Osteocyte (in vitro differentiated cells): ENCODE data around the gene PTPRK. TPM values are rescaled to one million over a fixed set of nuclear protein-coding genes. Genes with fewer than 3 reads are reported as not detected.

Source experiments
- DNase-seq: peaks from one replicate; pipeline ENCODE4 v3.0.0; 2021; ENCODE audit warnings: mixed read lengths; ENCODE audit not compliant: unreplicated experiment; ENCODE audit errors: extremely low spot score
- H3K27ac Mint-ChIP-seq: one replicate; pipeline ENCODE4 v1.8.0; 2021; ENCODE audit warnings: mild to moderate bottlenecking, mixed read lengths; ENCODE audit not compliant: unreplicated experiment
- H3K27me3 Mint-ChIP-seq: one replicate; pipeline ENCODE4 v1.8.0; 2021; ENCODE audit warnings: mixed read lengths; ENCODE audit not compliant: unreplicated experiment
- H3K36me3 Mint-ChIP-seq: one replicate; pipeline ENCODE4 v1.8.0; 2021; ENCODE audit warnings: mixed read lengths; ENCODE audit not compliant: unreplicated experiment
- H3K4me1 Mint-ChIP-seq: one replicate; pipeline ENCODE4 v1.8.0; 2021; ENCODE audit warnings: mixed read lengths; ENCODE audit not compliant: unreplicated experiment
- H3K4me3 Mint-ChIP-seq: one replicate; pipeline ENCODE4 v1.8.0; 2021; ENCODE audit warnings: mild to moderate bottlenecking, moderate library complexity, mixed read lengths; ENCODE audit not compliant: unreplicated experiment
- H3K9me3 Mint-ChIP-seq: one replicate; pipeline ENCODE4 v1.8.0; 2021; ENCODE audit warnings: mixed read lengths; ENCODE audit not compliant: unreplicated experiment
- total RNA-seq: library from RNA; stranded (reverse); gene quantifications from 2 replicates; pipeline ENCODE4 v1.2.1, GENCODE V29; 2021
- TF ChIP-seq, protein P1 (sequence below): fragments of 200-600 bp; sonication (generic); IDR thresholded peaks from 2 replicates; pipeline ENCODE4 v1.5.0; 2021; ENCODE audit warnings: antibody characterized with exemption, mild to moderate bottlenecking, moderate library complexity

Gene PTPRK
- total RNA-seq, 1 donor from 2014 or later, result 130 TPM

DNA sequence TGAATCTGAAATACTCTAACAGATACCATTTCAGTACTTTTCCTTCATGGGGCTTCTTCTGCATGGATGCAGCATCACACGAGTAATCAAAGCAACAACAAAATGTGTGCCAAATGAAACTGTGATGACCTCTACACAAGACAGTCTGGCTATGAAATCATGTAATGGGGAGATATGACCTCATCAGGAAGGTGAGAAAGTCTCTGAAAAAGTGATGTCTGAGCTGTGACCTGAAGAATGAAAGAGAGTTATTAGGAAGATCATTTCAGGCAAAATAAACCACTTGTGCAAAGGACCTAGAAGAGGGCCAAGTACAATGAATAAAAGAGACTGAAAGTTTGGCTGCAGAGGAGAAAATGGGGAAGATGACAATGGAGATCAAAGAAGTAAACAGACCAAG lies 182.8 kb downstream of the PTPRK start:
- H3K9me3 Mint-ChIP-seq, result no peaks in the 10 kb centered on the region
- no peak overlapping the region for H3K27ac Mint-ChIP-seq
- no peak for DNase-seq
- H3K36me3 Mint-ChIP-seq, result peaks cover 2% of the 10 kb centered on the region
- TF ChIP-seq, protein P1, sequence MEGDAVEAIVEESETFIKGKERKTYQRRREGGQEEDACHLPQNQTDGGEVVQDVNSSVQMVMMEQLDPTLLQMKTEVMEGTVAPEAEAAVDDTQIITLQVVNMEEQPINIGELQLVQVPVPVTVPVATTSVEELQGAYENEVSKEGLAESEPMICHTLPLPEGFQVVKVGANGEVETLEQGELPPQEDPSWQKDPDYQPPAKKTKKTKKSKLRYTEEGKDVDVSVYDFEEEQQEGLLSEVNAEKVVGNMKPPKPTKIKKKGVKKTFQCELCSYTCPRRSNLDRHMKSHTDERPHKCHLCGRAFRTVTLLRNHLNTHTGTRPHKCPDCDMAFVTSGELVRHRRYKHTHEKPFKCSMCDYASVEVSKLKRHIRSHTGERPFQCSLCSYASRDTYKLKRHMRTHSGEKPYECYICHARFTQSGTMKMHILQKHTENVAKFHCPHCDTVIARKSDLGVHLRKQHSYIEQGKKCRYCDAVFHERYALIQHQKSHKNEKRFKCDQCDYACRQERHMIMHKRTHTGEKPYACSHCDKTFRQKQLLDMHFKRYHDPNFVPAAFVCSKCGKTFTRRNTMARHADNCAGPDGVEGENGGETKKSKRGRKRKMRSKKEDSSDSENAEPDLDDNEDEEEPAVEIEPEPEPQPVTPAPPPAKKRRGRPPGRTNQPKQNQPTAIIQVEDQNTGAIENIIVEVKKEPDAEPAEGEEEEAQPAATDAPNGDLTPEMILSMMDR, result no peak
- H3K27me3 Mint-ChIP-seq, result no peaks in the 10 kb centered on the region
- H3K4me1 Mint-ChIP-seq, result peaks cover 34% of the 10 kb centered on the region
- no peak overlapping the region for H3K4me3 Mint-ChIP-seq

DNA sequence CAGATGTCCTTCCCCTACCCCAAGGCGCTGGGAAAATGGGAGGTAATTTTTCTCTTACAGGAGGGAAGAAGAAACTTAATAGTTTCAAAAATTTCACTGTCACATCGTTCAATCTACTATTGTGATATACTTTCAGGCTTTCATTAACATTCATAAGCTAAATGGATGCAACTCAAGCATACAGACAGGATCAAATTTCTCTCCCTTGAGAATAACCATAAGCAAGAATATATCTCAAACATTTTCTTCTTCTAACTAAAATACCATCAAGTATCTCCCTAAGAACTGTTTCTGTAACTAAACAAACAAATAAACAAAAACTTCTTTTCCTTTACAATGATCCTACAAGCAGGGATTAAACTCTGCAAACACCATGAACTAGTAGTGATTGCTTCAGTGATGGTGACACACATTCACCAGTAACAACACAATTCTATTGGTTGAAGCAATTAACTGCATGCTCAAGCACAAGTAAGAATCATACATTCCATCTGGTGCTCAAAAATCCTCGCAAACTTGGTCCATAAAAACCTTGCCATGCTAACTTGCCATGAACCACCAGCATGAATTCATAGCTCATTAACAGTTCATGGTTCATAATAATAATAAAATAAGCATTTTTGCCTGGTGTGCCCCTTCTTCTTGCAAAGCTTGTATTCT lies 183.8 kb downstream of the PTPRK start:
- TF ChIP-seq, protein P1, result no peak
- H3K9me3 Mint-ChIP-seq, result no peaks in the 10 kb centered on the region
- no peaks in the 10 kb centered on the region for H3K27me3 Mint-ChIP-seq
- peak overlapping the region; percentile 54 for H3K27ac Mint-ChIP-seq
- peaks cover 4% of the 10 kb centered on the region for H3K36me3 Mint-ChIP-seq
- peaks cover 40% of the 10 kb centered on the region for H3K4me1 Mint-ChIP-seq
- H3K4me3 Mint-ChIP-seq, result no peak overlapping the region
- no peak for DNase-seq

DNA sequence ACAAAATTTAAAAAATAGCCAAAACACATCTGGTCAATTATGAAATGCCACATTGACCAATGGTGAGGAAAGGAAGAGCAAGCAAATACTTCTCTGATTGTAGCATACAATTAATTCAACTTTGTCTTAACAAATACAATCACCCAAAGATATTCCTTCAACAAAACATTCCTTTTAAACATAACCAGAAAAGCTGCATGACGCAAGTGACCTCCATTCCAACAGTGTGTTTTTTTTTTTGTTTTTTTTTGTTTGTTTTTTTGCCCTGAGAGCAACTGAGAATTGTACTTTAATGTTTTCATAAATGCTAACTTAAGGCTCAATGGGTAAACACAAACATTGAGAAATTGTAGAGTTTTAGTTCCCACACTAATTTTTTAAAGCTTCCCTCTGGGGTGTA lies 184.4 kb downstream of the PTPRK start:
- H3K27me3 Mint-ChIP-seq, result no peaks in the 10 kb centered on the region
- H3K4me3 Mint-ChIP-seq, result no peak overlapping the region
- DNase-seq, result no peak
- H3K9me3 Mint-ChIP-seq, result no peaks in the 10 kb centered on the region
- peak overlapping the region; percentile 54 for H3K27ac Mint-ChIP-seq
- H3K36me3 Mint-ChIP-seq, result peaks cover 4% of the 10 kb centered on the region
- peaks cover 42% of the 10 kb centered on the region for H3K4me1 Mint-ChIP-seq
- TF ChIP-seq, protein P1, result no peak

DNA sequence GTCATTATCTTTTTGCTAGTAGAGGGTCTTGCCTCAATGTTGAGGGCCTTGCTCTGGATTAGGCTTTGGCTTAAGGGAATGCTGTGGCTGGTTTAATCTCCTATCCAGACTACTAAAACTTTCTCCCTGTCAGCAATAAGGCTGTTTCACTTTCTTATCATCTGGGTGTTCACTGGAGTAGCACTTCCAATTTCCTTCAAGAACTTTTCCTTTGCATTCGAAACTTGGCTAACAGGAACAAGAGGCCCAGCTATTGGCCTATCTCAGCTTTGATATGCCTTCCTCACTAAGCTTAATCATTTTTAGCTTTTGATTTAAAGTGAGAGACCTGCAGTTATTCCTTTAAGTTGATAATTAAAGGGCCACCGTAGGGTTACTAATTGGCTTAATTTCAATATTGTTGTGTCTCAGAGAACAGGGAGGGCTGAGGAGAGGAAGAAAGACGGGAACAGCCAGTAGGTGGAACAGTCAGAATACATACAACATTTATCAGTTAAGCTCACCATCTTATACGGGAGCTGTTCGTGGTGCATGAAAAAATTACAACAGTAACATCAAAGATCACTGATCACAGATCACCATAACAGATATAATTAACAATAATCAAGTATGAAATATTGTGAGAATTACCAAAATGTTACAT lies 186.7 kb downstream of the PTPRK start:
- TF ChIP-seq, protein P1, result no peak
- H3K9me3 Mint-ChIP-seq, result no peaks in the 10 kb centered on the region
- H3K4me3 Mint-ChIP-seq, result no peak overlapping the region
- no peak for DNase-seq
- H3K36me3 Mint-ChIP-seq, result peaks cover 4% of the 10 kb centered on the region
- peaks cover 29% of the 10 kb centered on the region for H3K4me1 Mint-ChIP-seq
- H3K27ac Mint-ChIP-seq, result no peak overlapping the region
- no peaks in the 10 kb centered on the region for H3K27me3 Mint-ChIP-seq

DNA sequence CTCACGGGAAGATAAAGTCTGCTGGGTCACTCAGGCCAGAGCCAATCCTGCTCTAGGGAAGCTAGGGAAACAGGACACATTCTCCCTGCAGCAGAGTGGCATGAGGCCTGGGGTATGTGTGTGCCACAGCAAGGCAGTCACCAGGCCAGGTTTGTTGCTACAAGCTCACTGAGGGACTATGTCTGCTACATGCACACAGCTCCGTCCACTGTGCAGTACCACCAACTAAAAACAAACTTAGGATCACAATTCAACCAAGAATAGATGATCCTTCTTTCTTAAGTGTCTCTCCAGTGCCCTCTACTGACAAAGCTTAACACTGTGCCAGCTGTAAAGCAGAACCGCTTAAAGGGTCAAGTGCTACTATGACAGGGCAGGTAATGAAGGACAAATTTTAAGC lies 192.5 kb downstream of the PTPRK start:
- Mint-ChIP-seq H3K27ac (no peak overlapping the region), H3K4me1 (peaks cover 9% of the 10 kb centered on the region)
- DNase-seq, result no peak

More for the DNA sequence above, 192.5 kb downstream of the PTPRK start:
- H3K4me3 Mint-ChIP-seq, result no peak overlapping the region
- peaks cover 14% of the 10 kb centered on the region for H3K9me3 Mint-ChIP-seq
- peaks cover 8% of the 10 kb centered on the region for H3K36me3 Mint-ChIP-seq
- TF ChIP-seq, protein P1, result peak; percentile 36
- no peaks in the 10 kb centered on the region for H3K27me3 Mint-ChIP-seq
